ENCODE measurements around the gene FGF12.

DNA sequence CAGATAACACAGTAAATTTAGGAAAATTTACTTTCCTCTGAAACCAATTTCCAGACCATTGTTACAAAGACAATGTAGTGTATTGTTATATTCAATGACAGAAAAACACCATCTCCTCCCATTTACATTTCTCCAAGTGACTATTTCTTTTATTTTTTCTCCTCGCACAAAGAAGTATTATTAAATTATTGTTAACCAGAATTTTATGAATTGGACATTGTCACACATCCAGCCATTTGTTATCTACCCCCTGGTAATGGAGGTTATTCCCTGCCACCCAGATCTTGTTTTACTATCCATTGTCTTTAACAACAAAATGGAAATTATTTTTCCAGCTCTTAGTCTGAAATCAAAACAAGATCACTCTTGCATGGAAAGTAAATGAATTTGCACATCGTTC lies 511.3 kb downstream of the FGF12 start:
- TF ChIP-seq, protein P1, sequence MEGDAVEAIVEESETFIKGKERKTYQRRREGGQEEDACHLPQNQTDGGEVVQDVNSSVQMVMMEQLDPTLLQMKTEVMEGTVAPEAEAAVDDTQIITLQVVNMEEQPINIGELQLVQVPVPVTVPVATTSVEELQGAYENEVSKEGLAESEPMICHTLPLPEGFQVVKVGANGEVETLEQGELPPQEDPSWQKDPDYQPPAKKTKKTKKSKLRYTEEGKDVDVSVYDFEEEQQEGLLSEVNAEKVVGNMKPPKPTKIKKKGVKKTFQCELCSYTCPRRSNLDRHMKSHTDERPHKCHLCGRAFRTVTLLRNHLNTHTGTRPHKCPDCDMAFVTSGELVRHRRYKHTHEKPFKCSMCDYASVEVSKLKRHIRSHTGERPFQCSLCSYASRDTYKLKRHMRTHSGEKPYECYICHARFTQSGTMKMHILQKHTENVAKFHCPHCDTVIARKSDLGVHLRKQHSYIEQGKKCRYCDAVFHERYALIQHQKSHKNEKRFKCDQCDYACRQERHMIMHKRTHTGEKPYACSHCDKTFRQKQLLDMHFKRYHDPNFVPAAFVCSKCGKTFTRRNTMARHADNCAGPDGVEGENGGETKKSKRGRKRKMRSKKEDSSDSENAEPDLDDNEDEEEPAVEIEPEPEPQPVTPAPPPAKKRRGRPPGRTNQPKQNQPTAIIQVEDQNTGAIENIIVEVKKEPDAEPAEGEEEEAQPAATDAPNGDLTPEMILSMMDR (IDR thresholded peaks at IDR 0.05), result no peak
- TF ChIP-seq POLR2A (IDR thresholded peaks at IDR 0.05), result no peak

Measured in tibial nerve (tissue), 3 donors.